ENCODE data around the gene VPS29. TPM values are rescaled to one million over a fixed set of nuclear protein-coding genes. Genes with fewer than 3 reads are reported as not detected.
A peak's percentile ranks its signal among the peaks of the same experiment; 100 is the strongest.

VPS29 gene
- total and polyA plus RNA-seq, 2 experiments from 2014 or later = 39.1 to 115 TPM

- H3K4me1 Mint-ChIP-seq = peaks cover 6% of the 10 kb centered on the region
- Histone ChIP-seq H3K4me2 (peak overlapping the region; percentile 75), H3F3A (replicated peaks; ENCODE audit: low read depth) (no peaks in the 10 kb centered on the region), H3K4me1 (ENCODE audit: insufficient read depth) (peaks cover 6% of the 10 kb centered on the region; the same call in 1 of the 2 replicates), H2AFZ (peak overlapping the region; percentile 48; the same call in 1 of the 2 replicates), H3K4me3 (peak overlapping the region; percentile 76), H3K79me2 (replicated peaks; ENCODE audit: insufficient read depth) (peaks cover 30% of the 10 kb centered on the region), H3K36me3 (ENCODE audit: insufficient read depth) (no peaks in the 10 kb centered on the region), H4K20me1 (replicated peaks; ENCODE audit: insufficient read depth) (0 out of 2 replicates have a peak, but pooled peaks cover 2% of the 10 kb centered on the region), H3K9me2 (ENCODE audit: insufficient read depth) (peaks cover 10% of the 10 kb centered on the region), H3K27me3 (ENCODE audit: insufficient read depth) (peaks cover 19% of the 10 kb centered on the region), H3K27ac (ENCODE audit: low read depth) (0 out of 2 replicates have a peak overlapping the region, but pooled peaks have one; percentile 1)
- peak; percentile 59 for DNase-seq (ENCODE audit: low spot score)
- no peak for TF ChIP-seq CTCF (conservative IDR thresholded peaks at IDR 0.05; ENCODE audit: low read depth in 2 of 2)
- no peak for TF ChIP-seq STAT1 (IDR thresholded peaks at IDR 0.05; ENCODE audit: unreplicated experiment)
- no peak for TF ChIP-seq ZNF462 (CRISPR knock-in tag; IDR thresholded peaks at IDR 0.05)
- TF ChIP-seq CREB1 (CRISPR knock-in tag; IDR thresholded peaks at IDR 0.05; ENCODE audit: low read depth) = no peak
- no peak for TF ChIP-seq POLR2AphosphoS5 (IDR thresholded peaks at IDR 0.05; ENCODE audit: low read depth)
- no peak for TF ChIP-seq EZH2 (IDR thresholded peaks at IDR 0.05; ENCODE audit: low read depth, unreplicated experiment)
- TF ChIP-seq NANOG (IDR thresholded peaks at IDR 0.05; ENCODE audit: borderline replicate concordance) = no peak
- TF ChIP-seq ZNF114 (CRISPR knock-in tag; IDR thresholded peaks at IDR 0.05) = no peak
- TF ChIP-seq ETS1 (IDR thresholded peaks at IDR 0.05) = no peak
- no peak for TF ChIP-seq REST (IDR thresholded peaks at IDR 0.05; ENCODE audit: unreplicated experiment)
- TF ChIP-seq ZNF331 (CRISPR knock-in tag; IDR thresholded peaks at IDR 0.05; ENCODE audit: low read depth) = no peak
- no peak for TF ChIP-seq JUNB (IDR thresholded peaks at IDR 0.05; ENCODE audit: unreplicated experiment)
- TF ChIP-seq EZH2phosphoT487 (IDR thresholded peaks at IDR 0.05; ENCODE audit: unreplicated experiment) = no peak
- H3K36me3 Mint-ChIP-seq (ENCODE audit: low read depth) = peaks cover 11% of the 10 kb centered on the region; the same call in 2 of the 3 replicates
- H3K9me3 Mint-ChIP-seq = peaks cover 19% of the 10 kb centered on the region
- H3K27ac Mint-ChIP-seq = peak overlapping the region; percentile 85; the same call in 1 of the 2 replicates
- H3K27me3 Mint-ChIP-seq (ENCODE audit: insufficient read depth, low read depth, poor library complexity) = peaks cover 20% of the 10 kb centered on the region
- ATAC-seq = peak; percentile 55
- H3K4me3 Mint-ChIP-seq = peak overlapping the region; percentile 99
These were observed 536 bp downstream of the VPS29 start for GRCh38 chr12:110501399-110501751.
